Measurements from ENCODE around the gene GRK5.

GRK5 gene

DNA sequence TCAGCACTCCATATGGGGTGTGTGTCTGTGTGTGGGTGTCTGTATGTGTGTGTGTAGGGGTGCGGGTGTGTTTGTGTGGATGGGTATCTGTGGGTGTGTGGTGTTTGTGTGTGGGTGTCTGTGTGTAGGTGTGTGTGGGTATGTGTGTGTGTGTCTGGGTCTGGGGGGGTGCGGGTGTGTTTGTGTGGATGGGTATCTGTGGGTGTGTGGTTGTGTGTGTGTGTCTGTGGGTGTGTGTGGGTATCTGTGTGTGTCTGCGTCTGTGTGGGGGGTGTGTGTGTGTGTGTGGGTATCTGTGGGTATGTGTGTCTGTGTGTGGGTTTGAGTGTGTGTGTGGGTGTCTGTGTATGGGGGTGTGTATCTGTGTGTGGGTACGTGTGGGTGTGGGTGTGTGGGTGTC is 186.5 kb downstream of the GRK5 start:
- POLR2A ChIA-PET = no interaction called here
- DNase-seq (ENCODE audit: extremely low spot score) = no peak
- TF ChIP-seq CTBP1 (IDR thresholded peaks at IDR 0.05; ENCODE audit: borderline replicate concordance) = no peak
- TF ChIP-seq BHLHE40 (IDR thresholded peaks at IDR 0.05; ENCODE audit: borderline replicate concordance) = no peak
- TF ChIP-seq HDGF (IDR thresholded peaks at IDR 0.05; ENCODE audit: borderline replicate concordance) = no peak
- TF ChIP-seq SUZ12 (IDR thresholded peaks at IDR 0.05) = no peak
- TF ChIP-seq L3MBTL2 (conservative IDR thresholded peaks at IDR 0.05) = no peak
- no peak for TF ChIP-seq FOXA1 (IDR thresholded peaks at IDR 0.05)
- CTCF ChIA-PET = no interaction called here

DNA sequence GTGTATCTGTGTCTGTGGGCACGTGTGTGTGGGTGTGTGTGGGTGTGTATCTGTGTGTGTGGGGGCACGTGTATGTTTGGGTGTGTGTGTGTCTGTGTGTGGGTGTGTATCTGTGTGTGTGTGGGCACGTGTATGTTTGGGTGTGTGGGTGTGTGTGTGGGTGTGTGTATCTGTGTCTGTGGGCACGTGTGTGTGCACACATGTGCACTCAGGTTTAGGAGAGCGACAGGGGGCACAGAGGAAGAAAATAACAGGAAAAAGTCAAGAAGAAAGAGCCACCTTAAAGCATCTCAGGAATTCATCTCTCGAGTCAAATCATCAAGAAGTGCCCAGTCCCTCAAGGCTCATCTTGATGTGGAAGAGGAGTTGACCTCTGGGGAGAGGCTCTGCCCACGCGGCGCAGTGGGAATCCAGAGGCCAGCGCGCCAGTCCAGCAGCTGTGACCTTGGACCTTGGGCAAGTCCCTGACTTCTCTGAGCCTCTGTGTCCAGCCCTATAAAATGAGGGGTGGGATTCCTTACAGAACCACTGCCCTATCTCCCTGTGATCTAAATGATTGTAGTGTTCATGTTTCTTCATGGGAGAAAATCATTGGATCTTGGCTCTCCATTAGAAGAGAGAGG is 187.4 kb downstream of the GRK5 start:
- CTCF ChIA-PET = no interaction called here
- DNase-seq (ENCODE audit: extremely low spot score) = no peak
- POLR2A ChIA-PET = no interaction called here
- TF ChIP-seq FOXK2 (IDR thresholded peaks at IDR 0.05) = no peak
- no peak for TF ChIP-seq ARNT (IDR thresholded peaks at IDR 0.05)
- no peak for TF ChIP-seq FOXA1 (IDR thresholded peaks at IDR 0.05)
- no peak for TF ChIP-seq CTBP1 (IDR thresholded peaks at IDR 0.05; ENCODE audit: borderline replicate concordance)
- TF ChIP-seq SP1 (IDR thresholded peaks at IDR 0.05) = no peak
- TF ChIP-seq ZNF384 (IDR thresholded peaks at IDR 0.05) = no peak
- TF ChIP-seq, protein P1, sequence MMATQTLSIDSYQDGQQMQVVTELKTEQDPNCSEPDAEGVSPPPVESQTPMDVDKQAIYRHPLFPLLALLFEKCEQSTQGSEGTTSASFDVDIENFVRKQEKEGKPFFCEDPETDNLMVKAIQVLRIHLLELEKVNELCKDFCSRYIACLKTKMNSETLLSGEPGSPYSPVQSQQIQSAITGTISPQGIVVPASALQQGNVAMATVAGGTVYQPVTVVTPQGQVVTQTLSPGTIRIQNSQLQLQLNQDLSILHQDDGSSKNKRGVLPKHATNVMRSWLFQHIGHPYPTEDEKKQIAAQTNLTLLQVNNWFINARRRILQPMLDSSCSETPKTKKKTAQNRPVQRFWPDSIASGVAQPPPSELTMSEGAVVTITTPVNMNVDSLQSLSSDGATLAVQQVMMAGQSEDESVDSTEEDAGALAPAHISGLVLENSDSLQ (IDR thresholded peaks at IDR 0.05) = no peak
- TF ChIP-seq L3MBTL2 (conservative IDR thresholded peaks at IDR 0.05) = no peak
- TF ChIP-seq NFRKB (IDR thresholded peaks at IDR 0.05) = no peak
- TF ChIP-seq FOXM1 (IDR thresholded peaks at IDR 0.05; ENCODE audit: borderline replicate concordance) = no peak
- TF ChIP-seq LEF1 (IDR thresholded peaks at IDR 0.05; ENCODE audit: borderline replicate concordance) = no peak
- no peak for TF ChIP-seq TARDBP (IDR thresholded peaks at IDR 0.05)
- no peak for TF ChIP-seq HDGF (IDR thresholded peaks at IDR 0.05; ENCODE audit: borderline replicate concordance)
- no peak for TF ChIP-seq SUZ12 (IDR thresholded peaks at IDR 0.05)
- no peak for TF ChIP-seq ELF4 (IDR thresholded peaks at IDR 0.05)
- TF ChIP-seq BHLHE40 (IDR thresholded peaks at IDR 0.05; ENCODE audit: borderline replicate concordance) = no peak

DNA sequence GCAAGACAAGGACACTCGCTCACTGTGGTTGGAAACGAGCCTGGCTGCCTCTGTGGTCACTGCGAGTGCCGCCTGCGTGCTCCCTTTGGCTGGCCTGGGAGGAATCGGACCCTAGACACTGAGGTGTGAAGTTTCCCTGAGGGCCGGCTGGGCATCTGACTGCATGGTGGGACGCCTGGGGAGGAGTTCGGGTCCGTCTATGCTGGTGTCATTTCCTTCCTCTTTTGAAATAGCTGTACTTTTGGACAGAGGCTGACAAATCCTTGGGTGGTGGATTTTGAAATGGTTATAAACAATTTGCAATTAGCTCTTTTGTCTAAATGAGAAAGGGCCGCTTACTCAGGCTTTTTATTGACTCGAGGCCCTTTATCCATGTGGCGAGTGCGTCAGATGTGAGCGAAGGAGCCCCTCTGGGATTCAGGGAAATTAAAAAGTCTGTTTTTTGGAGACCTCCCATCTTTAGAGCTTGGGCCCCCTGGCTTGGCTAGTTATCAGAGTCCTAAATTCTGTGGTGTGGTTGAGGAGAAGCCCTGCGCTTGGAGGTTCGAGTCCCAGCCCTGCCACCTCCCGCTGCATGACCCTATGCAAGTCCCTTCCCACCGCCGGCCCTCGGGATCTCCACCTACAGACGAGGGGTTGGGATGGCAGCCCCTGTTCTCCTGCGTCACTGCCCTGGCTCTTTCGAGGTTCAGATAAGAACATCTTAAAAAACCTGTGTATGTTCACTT is 188.1 kb downstream of the GRK5 start:
- no peak for TF ChIP-seq SUZ12 (IDR thresholded peaks at IDR 0.05)
- TF ChIP-seq ARNT (IDR thresholded peaks at IDR 0.05) = no peak
- TF ChIP-seq FOXA1 (IDR thresholded peaks at IDR 0.05) = no peak
- no peak for TF ChIP-seq FOXK2 (IDR thresholded peaks at IDR 0.05)
- TF ChIP-seq CTBP1 (IDR thresholded peaks at IDR 0.05; ENCODE audit: borderline replicate concordance) = no peak
- TF ChIP-seq BHLHE40 (IDR thresholded peaks at IDR 0.05; ENCODE audit: borderline replicate concordance) = no peak
- TF ChIP-seq, protein P1 (IDR thresholded peaks at IDR 0.05) = no peak
- no peak for TF ChIP-seq ZNF384 (IDR thresholded peaks at IDR 0.05)
- no peak for TF ChIP-seq SP1 (IDR thresholded peaks at IDR 0.05)
- POLR2A ChIA-PET = no interaction called here
- CTCF ChIA-PET = no interaction called here
- DNase-seq (ENCODE audit: extremely low spot score) = no peak

DNA sequence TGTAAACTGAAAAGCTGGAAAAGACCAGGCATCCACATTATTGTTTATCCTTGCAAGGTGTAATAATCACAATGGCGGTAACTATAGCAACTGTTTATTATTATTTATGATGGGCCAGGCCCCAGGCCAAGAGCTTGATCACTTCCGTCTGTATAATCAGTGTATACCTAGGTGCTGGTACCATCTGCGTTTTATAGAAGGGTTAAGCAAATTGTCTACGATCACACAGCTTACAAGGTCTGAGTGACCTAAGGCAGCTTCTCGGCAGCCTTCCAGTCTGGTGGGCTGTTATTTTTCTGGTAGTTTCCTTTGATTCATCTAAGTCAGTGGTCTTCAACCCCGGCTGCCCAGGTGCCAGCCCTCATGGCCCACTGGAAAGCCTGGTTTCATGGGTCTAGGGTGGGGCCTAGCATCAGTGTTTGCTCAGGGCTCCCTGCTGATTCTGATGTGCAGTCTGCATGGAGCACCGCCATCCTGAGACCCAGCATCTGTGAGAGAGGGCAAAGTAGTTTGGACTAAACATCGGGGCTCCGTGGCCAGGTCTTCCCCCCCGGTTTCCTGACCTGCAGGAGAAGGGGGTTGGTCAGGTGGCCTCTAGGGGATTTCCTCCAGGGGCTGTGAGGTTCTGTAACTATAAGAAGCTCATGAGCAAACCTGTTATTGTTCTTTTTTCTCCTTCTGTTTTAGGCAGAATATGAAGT is 188.8 kb downstream of the GRK5 start:
- POLR2A ChIA-PET = no interaction called here

DNA sequence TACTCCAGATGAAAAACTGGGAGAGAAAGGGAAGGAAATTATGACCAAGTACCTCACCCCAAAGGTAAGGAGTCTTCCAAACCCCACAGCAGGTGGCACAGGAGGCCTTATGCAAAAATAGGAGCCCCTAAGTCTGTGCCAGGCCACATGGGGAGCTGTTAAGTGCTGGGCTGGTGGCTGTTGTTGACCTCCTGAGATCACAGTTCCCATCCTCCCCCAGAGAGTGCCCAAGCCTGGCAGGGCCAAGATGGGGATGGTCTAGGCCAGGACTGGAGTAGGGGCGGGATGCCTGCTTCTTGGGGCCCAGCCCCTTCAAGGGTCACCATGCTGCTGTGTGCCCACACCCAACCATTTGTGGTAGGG is 189.3 kb downstream of the GRK5 start:
- no peak for TF ChIP-seq HDGF (IDR thresholded peaks at IDR 0.05; ENCODE audit: borderline replicate concordance)
- no peak for DNase-seq (ENCODE audit: extremely low spot score)
- ChIA-PET CTCF (interaction anchor here (1.0 kb wide), 1 partner anchor 190 kb away, joined by 4 read pairs; no protein-coding TSS in a partner anchor), POLR2A (no interaction called here)

More for the DNA sequence above, 188.8 kb downstream of the GRK5 start:
- CTCF ChIA-PET = interaction anchor here (1.0 kb wide), 1 partner anchor 190 kb away, joined by 4 read pairs; no protein-coding TSS in a partner anchor
- DNase-seq (ENCODE audit: extremely low spot score) = no peak
- no peak for TF ChIP-seq BHLHE40 (IDR thresholded peaks at IDR 0.05; ENCODE audit: borderline replicate concordance)

DNA sequence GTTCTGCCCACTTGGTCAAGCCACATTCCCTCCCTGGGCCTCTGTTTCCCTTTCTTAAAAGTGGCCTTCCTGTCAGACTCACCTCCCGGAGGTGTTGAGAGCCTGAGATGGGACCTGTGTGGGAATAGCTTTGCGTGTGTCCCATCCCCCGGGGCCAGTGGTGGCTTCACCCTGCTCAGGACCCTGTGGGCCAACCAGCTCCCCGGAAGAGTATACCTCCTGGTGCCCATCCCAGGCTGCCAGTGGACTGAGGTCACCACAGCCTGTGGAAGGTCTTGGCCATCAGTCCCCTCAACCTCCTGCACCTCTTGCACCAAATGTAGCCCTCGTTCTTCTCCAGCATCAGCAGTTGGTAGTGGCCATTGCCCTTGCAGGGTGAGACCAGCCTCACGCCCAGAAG is 190.0 kb downstream of the GRK5 start:
- DNase-seq (ENCODE audit: extremely low spot score) = no peak

More for the DNA sequence above, 190.0 kb downstream of the GRK5 start:
- TF ChIP-seq CTBP1 (IDR thresholded peaks at IDR 0.05; ENCODE audit: borderline replicate concordance) (no peak), NFRKB (IDR thresholded peaks at IDR 0.05) (no peak), HDGF (IDR thresholded peaks at IDR 0.05; ENCODE audit: borderline replicate concordance) (no peak), SUZ12 (IDR thresholded peaks at IDR 0.05) (no peak), SP1 (IDR thresholded peaks at IDR 0.05) (no peak), FOXA1 (IDR thresholded peaks at IDR 0.05) (no peak), FOXK2 (IDR thresholded peaks at IDR 0.05) (no peak), ELF4 (IDR thresholded peaks at IDR 0.05) (no peak), FOXM1 (IDR thresholded peaks at IDR 0.05; ENCODE audit: borderline replicate concordance) (no peak), LEF1 (IDR thresholded peaks at IDR 0.05; ENCODE audit: borderline replicate concordance) (no peak), ARNT (IDR thresholded peaks at IDR 0.05) (no peak), TARDBP (IDR thresholded peaks at IDR 0.05) (no peak)
- TF ChIP-seq, protein P1 (IDR thresholded peaks at IDR 0.05) = no peak
- POLR2A ChIA-PET = no interaction called here
- CTCF ChIA-PET = no interaction called here

Data from HEK293T (cell line).